Stomach (tissue), 9 donors: ENCODE results near the gene BCAR1. TPM values are rescaled to one million over a fixed set of nuclear protein-coding genes. Genes with fewer than 3 reads are reported as not detected.

Experiments
- DNase-seq, 2 donors: peaks; one replicate each; pipeline versions ENCODE4 v3.0.0 to v3.0.0-alpha.2; 2013 to 2019
- H3K27ac ChIP-seq, 5 donors: fragments of 200-600 bp in 4 of 5; sonication (generic) in 4 of 5; one replicate each; pipeline ENCODE4 v1.5.1; 2013 to 2019; ENCODE audit warnings: mild to moderate bottlenecking in 1 of 5, moderate library complexity in 1 of 5
- H3K27me3 ChIP-seq, 3 donors: fragments of 200-600 bp; sonication (generic); one replicate each; pipeline ENCODE4 v1.5.1; 2017 to 2019; ENCODE audit warnings: mixed run types in 1 of 3
- H3K36me3 ChIP-seq, 4 donors: fragments of 200-600 bp; sonication (generic); 1 replicate in 3 of 4; 2 replicates in 1 of 4; pipeline ENCODE4 v1.5.1; 2016 to 2019
- H3K4me1 ChIP-seq, 4 donors: fragments of 200-600 bp; sonication (generic); one replicate each; pipeline ENCODE4 v1.5.1; 2016 to 2019
- H3K4me3 ChIP-seq, 4 donors: fragments of 200-600 bp; sonication (generic) in 3 of 4; one replicate each; pipeline ENCODE4 v1.5.1; 2016 to 2019; ENCODE audit warnings: mild to moderate bottlenecking in 1 of 4
- H3K9me3 ChIP-seq, 4 donors: fragments of 200-600 bp; sonication (generic); one replicate each; pipeline ENCODE4 v1.5.1; 2016 to 2019
- EP300 ChIP-seq: sonication (generic); formaldehyde crosslinking; IDR thresholded peaks from one replicate; pipeline ENCODE4 v1.6.1; 2017; ENCODE audit warnings: antibody characterized with exemption
- POLR2A ChIP-seq, 4 donors: fragments of 450-650 bp; IDR thresholded peaks; one replicate each; pipeline ENCODE4 v1.6.1; 2016; ENCODE audit warnings: antibody characterized with exemption in 4 of 4, control low read depth in 2 of 4, mild to moderate bottlenecking in 1 of 4, moderate library complexity in 1 of 4
- POLR2AphosphoS5 ChIP-seq, 3 donors: sonication (generic); formaldehyde crosslinking; IDR thresholded peaks; one replicate each; pipeline ENCODE4 v1.6.1; 2016; ENCODE audit warnings: antibody characterized with exemption in 3 of 3
- WGBS, 5 donors: extraction: QIAGEN DNeasy Blood & Tissue Kit in 3 of 5; methylation state at CpG; one replicate each; pipeline versions ENCODE4 v1.1.5 to v1.1.7; 2013 to 2018; 5-methylcytosine and 5-hydroxymethylcytosine counted together
- intact Hi-C: fragments of 100-400 bp; cut with DNase I; formaldehyde crosslinking; loops from one replicate; pipeline ENCODE4 v1.15.1; 2023; ENCODE audit warnings: low total_unique reads
- polyA plus RNA-seq, 3 donors: library from polyadenylated mRNA; stranded (reverse); fragments of 200-250 nt; gene quantifications; one replicate each; pipeline ENCODE4 v1.2.3, GENCODE V29; 2013
- total RNA-seq, 5 donors: library from RNA; depleted of rRNA; stranded (reverse); fragments of >200 nt; gene quantifications; one replicate each; pipeline versions ENCODE4 v1.1.0 to v1.2.3, GENCODE V29; 2014 to 2016
- TF ChIP-seq, protein P1 (sequence below), 7 experiments: fragments of 450-650 bp in 4 of 7; fragments of 200-600 bp in 3 of 7; sonication (generic) in 3 of 7; IDR thresholded peaks; one replicate each; pipeline ENCODE4 v1.5.1; 2016 to 2019; ENCODE audit warnings: antibody characterized with exemption in 7 of 7, control low read depth in 2 of 7, mild to moderate bottlenecking in 1 of 7
- donor health status: healthy with polysubstance abuse.
- donor health status: Bipolar disorder and iron deficiency.
- donor health status: healthy.

The BCAR1 gene
- total and polyA plus RNA-seq, 8 donors = 34.7 to 219 (median 56.8) TPM

DNA sequence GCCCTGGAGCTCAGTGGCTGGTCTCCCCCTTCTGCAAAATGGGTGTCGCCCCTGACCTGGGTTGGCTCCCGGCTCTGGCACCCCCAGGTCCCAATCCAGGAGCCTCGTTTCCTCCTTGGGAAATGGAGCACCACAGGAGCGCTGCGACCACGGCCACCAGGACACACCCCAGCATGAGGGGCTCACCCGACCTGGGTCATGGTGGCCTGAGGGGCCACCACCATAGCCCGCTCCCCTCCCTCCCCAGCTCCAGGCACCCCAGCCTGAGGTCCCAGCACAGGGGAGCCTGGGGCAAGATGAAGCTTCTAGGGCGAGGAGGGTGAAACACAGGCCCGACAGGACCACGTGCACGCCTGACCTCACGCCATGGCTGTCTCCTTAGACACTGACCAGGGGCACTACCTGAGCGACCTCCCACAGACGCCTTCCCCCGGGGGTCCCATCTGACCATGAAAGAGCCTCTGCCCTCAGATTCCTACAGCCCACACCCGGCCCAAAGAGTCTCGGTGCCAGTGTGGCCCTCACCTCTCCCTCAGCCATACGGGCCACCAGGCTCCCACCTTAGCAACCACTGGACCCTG lies 11.8 kb downstream of the BCAR1 start:
- no peak for TF ChIP-seq POLR2AphosphoS5 (IDR thresholded peaks at IDR 0.05)
- no peak for TF ChIP-seq POLR2A (IDR thresholded peaks at IDR 0.05)
- TF ChIP-seq, protein P1, sequence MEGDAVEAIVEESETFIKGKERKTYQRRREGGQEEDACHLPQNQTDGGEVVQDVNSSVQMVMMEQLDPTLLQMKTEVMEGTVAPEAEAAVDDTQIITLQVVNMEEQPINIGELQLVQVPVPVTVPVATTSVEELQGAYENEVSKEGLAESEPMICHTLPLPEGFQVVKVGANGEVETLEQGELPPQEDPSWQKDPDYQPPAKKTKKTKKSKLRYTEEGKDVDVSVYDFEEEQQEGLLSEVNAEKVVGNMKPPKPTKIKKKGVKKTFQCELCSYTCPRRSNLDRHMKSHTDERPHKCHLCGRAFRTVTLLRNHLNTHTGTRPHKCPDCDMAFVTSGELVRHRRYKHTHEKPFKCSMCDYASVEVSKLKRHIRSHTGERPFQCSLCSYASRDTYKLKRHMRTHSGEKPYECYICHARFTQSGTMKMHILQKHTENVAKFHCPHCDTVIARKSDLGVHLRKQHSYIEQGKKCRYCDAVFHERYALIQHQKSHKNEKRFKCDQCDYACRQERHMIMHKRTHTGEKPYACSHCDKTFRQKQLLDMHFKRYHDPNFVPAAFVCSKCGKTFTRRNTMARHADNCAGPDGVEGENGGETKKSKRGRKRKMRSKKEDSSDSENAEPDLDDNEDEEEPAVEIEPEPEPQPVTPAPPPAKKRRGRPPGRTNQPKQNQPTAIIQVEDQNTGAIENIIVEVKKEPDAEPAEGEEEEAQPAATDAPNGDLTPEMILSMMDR (IDR thresholded peaks at IDR 0.05) = no peak
- no peak for TF ChIP-seq EP300
- DNase-seq = no peak
- no peak overlapping the region for H3K4me3 ChIP-seq
- peak overlapping the region; percentile 72 to 86 (median 74) for H3K27ac ChIP-seq
- 61 to 78% (median 68%) methylated on average over 6 to 19 of the region's 19 CpGs for WGBS, 5 donors
- no peaks in the 10 kb centered on the region for H3K9me3 ChIP-seq
- H3K36me3 ChIP-seq = peaks cover 25 to 80% (median 63%) of the 10 kb centered on the region in 4 donors
- H3K4me1 ChIP-seq = peaks cover 47 to 84% (median 72%) of the 10 kb centered on the region in 4 donors
- intact Hi-C loops = loop anchor here (10.0 kb wide), 1 partner anchor 155 kb away; no protein-coding TSS in a partner anchor
- no peaks in the 10 kb centered on the region for H3K27me3 ChIP-seq

DNA sequence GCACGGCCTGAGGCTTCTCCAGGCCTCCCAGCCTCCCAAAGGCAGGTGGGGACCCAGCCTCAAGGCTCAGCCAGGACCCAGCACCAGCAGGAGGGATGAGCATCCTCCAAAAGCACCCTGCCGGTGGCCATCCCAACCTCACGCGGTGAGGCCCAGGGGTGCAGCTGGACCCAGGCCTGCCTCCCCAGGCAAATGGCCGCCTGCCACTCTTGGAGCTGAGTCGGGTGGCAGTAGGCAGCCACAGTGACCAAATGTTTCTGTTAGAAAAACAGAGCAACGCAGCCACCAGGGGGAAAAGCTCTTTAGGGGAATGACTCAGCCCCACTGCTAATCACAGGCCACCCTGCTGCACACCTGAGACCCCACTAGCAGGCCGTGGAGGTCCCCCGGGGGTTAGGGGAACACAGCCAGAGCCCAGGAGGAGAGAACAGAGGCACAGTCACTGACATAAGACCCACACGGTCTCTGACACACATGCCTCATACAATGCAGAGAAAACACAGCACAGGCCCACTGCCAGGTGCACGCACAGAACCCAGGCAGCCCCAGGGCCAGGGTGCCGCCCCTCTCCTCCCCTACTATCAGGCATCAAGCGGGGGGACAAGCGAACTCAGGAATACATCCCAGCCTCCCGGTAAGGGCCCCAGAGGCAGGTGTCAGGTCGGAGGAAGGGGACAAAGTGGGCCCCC lies 12.4 kb downstream of the BCAR1 start:
- intact Hi-C loops = loop anchor here (10.0 kb wide), 1 partner anchor 156 kb away; no protein-coding TSS in a partner anchor
- Histone ChIP-seq H3K9me3 (no peaks in the 10 kb centered on the region), H3K4me3 (peak overlapping the region in 1 of 4 donors; percentile 24), H3K4me1 (peaks cover 47 to 84% (median 72%) of the 10 kb centered on the region in 4 donors), H3K27me3 (no peaks in the 10 kb centered on the region), H3K36me3 (peaks cover 25 to 86% (median 68%) of the 10 kb centered on the region in 4 donors), H3K27ac (peak overlapping the region; percentile 72 to 86 (median 74))
- TF ChIP-seq POLR2AphosphoS5 (IDR thresholded peaks at IDR 0.05) = no peak
- TF ChIP-seq EP300 = no peak
- TF ChIP-seq, protein P1 (IDR thresholded peaks at IDR 0.05) = no peak
- TF ChIP-seq POLR2A (IDR thresholded peaks at IDR 0.05) = no peak
- DNase-seq = no peak
- 23 to 56% (median 34%) methylated on average over 9 to 16 of the region's 16 CpGs for WGBS, 5 donors

DNA sequence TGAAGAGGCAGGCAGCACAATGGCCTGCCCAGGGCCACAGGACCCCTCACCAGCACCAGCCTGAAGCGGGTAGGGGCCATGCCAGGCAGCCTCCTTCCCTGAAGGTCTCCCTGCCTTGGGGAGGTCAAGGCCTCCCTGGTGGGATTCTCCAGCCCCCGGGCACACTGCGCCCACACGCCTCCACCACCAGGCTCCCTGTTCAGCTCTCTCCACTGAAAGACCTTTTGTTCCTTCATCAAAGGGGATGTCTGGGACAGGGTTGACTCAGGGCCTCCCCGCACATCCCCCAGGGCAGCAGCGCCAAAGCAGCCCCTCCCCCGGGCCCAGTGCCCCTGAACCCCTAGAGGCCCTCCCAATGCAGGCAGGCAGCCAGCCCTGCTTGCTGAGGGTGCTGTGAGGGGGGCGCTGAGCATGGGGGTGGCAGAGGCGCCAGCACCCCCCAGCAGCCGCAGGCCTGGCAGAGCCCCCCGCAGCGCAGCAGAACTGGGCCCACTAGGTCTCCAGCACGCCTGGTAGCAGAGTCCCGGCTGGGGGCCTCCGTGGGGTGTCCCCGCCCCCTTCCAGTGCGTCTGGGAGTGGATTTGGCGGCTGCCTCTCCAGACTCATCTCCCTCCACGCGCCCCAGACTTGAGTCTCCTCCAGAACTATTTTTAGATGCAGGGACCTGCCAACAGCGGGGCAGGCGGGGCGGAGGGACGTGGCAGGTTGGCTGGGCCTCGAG lies 13.1 kb downstream of the BCAR1 start:
- peak in 1 of 3 donors; percentile 47 for TF ChIP-seq POLR2AphosphoS5 (IDR thresholded peaks at IDR 0.05)
- TF ChIP-seq POLR2A (IDR thresholded peaks at IDR 0.05) = no peak
- H3K4me3 ChIP-seq = peak overlapping the region in 1 of 4 donors; percentile 24
- H3K36me3 ChIP-seq = peaks cover 25 to 88% (median 73%) of the 10 kb centered on the region in 4 donors
- 39 to 54% (median 40%) methylated on average over 20 to 25 of the region's 25 CpGs for WGBS, 5 donors
- peak; percentile 77 to 90 for DNase-seq
- H3K4me1 ChIP-seq = peaks cover 41 to 84% (median 71%) of the 10 kb centered on the region in 4 donors
- peak overlapping the region; percentile 72 to 86 (median 74) for H3K27ac ChIP-seq
- no peaks in the 10 kb centered on the region for H3K9me3 ChIP-seq
- intact Hi-C loops = loop anchor here (10.0 kb wide), 1 partner anchor 157 kb away; no protein-coding TSS in a partner anchor
- no peaks in the 10 kb centered on the region for H3K27me3 ChIP-seq

DNA sequence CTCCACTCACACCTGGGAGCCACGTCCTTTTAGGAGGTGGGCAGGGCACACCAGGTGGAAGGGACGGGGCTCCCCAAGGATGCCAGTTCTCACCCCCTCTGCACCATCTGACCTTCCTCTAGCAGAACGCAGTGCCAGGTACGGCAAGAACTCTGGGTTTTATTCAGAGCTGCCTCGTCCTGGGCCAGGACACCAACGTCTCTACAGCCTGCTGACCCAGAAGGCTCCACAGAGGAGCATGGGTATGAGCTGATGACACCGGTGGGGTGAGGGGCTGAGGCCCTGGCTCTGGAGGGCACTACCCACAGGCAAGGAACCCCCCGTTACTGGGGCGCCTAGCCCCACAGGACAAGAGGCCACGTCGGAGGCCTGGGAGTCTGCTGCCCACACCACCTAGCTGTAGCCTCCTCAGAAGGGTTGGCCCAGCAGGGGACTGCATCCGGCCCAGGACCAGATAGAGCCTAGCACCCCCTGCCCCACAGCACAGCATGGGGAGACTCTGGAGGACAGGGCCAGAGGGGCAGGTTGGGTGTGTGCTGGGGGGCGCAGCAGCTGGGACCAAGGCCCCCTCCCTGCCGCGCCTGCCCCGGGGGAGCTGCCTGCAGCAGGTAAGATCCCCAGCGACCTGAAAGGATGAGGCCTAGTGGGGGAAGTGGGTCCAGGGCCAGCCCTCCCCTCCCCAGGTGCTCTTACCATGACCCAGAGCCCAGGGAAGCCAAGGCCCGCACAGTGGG lies 13.9 kb downstream of the BCAR1 start:
- no peak overlapping the region for H3K4me3 ChIP-seq
- DNase-seq = peak in 1 of 2 donors; percentile 10
- intact Hi-C loops = loop anchor here (10.0 kb wide), 1 partner anchor 157 kb away; no protein-coding TSS in a partner anchor
- no peaks in the 10 kb centered on the region for H3K27me3 ChIP-seq
- H3K4me1 ChIP-seq = peaks cover 37 to 79% (median 66%) of the 10 kb centered on the region in 4 donors
- WGBS, 5 donors = 60 to 93% (median 80%) methylated on average over 3 to 18 of the region's 18 CpGs
- no peak for TF ChIP-seq POLR2AphosphoS5 (IDR thresholded peaks at IDR 0.05)
- TF ChIP-seq, protein P1 (IDR thresholded peaks at IDR 0.05) = no peak
- no peak for TF ChIP-seq EP300
- TF ChIP-seq POLR2A (IDR thresholded peaks at IDR 0.05) = no peak
- H3K27ac ChIP-seq = peak overlapping the region; percentile 19 to 86 (median 74)
- peaks cover 29 to 88% (median 74%) of the 10 kb centered on the region in 4 donors for H3K36me3 ChIP-seq
- H3K9me3 ChIP-seq = no peaks in the 10 kb centered on the region
